ENCODE measurements around the gene RPL10A.
A peak's percentile ranks its signal among the peaks of the same experiment; 100 is the strongest.

Gene RPL10A

GRCh38 chr6:35506536-35506935 lies 38.3 kb downstream of the RPL10A start:
- H3K4me3 ChIP-seq (ENCODE audit: low read length) = no peak overlapping the region
- DNase-seq (ENCODE audit: low read depth) = no peak
- no peak for TF ChIP-seq CTCF (conservative IDR thresholded peaks at IDR 0.05; ENCODE audit: low read depth, low read length)

GRCh38 chr6:35507221-35507620 lies 39.0 kb downstream of the RPL10A start:
- no peak for TF ChIP-seq CTCF (conservative IDR thresholded peaks at IDR 0.05; ENCODE audit: low read depth, low read length)
- H3K4me3 ChIP-seq (ENCODE audit: low read length) = no peak overlapping the region
- DNase-seq (ENCODE audit: low read depth) = no peak

GRCh38 chr6:35508027-35508426 lies 39.8 kb downstream of the RPL10A start:
- no peak for TF ChIP-seq CTCF (conservative IDR thresholded peaks at IDR 0.05; ENCODE audit: low read depth, low read length)
- no peak overlapping the region for H3K4me3 ChIP-seq (ENCODE audit: low read length)
- no peak for DNase-seq (ENCODE audit: low read depth)

GRCh38 chr6:35508542-35508941 lies 40.3 kb downstream of the RPL10A start:
- no peak overlapping the region for H3K4me3 ChIP-seq (ENCODE audit: low read length)
- TF ChIP-seq CTCF (conservative IDR thresholded peaks at IDR 0.05; ENCODE audit: low read depth, low read length) = no peak
- no peak for DNase-seq (ENCODE audit: low read depth)

- TF ChIP-seq CTCF (conservative IDR thresholded peaks at IDR 0.05; ENCODE audit: low read depth, low read length) = no peak
- DNase-seq (ENCODE audit: low read depth) = no peak
- peak overlapping the region; percentile 41 for H3K4me3 ChIP-seq (ENCODE audit: low read length)
Measured at GRCh38 chr6:35510916-35511561, 42.8 kb downstream of the RPL10A start.

GRCh38 chr6:35511562-35511941 lies 43.4 kb downstream of the RPL10A start:
- no peak for TF ChIP-seq CTCF (conservative IDR thresholded peaks at IDR 0.05; ENCODE audit: low read depth, low read length)
- DNase-seq (ENCODE audit: low read depth) = no peak
- H3K4me3 ChIP-seq (ENCODE audit: low read length) = peak overlapping the region; percentile 41

GRCh38 chr6:35512006-35512405 lies 43.8 kb downstream of the RPL10A start:
- peak overlapping the region; percentile 41 for H3K4me3 ChIP-seq (ENCODE audit: low read length)
- DNase-seq (ENCODE audit: low read depth) = no peak
- TF ChIP-seq CTCF (conservative IDR thresholded peaks at IDR 0.05; ENCODE audit: low read depth, low read length) = no peak

Data from retinal pigment epithelial cell (primary cell).